Mucosa of rectum (tissue), 2 donors: Measurements from ENCODE around the gene DPP7.
A peak's percentile ranks its signal among the peaks of the same experiment; 100 is the strongest.

ENCODE experiments used
- H3K27ac ChIP-seq, 2 donors: one replicate each; pipeline ENCODE4 v1.7.0; 2013; ENCODE audit warnings: inconsistent platforms in 2 of 2, low read depth in 2 of 2, low read length in 2 of 2
- H3K27me3 ChIP-seq, 2 donors: one replicate each; pipeline ENCODE4 v1.7.0; 2013; ENCODE audit warnings: low read length in 2 of 2; ENCODE audit not compliant: control insufficient read depth in 2 of 2, insufficient read depth in 2 of 2
- H3K36me3 ChIP-seq, 2 donors: one replicate each; pipeline ENCODE4 v1.7.0; 2013; ENCODE audit warnings: low read length in 2 of 2; ENCODE audit not compliant: control insufficient read depth in 2 of 2, insufficient read depth in 2 of 2
- H3K4me1 ChIP-seq, 2 donors: one replicate each; pipeline ENCODE4 v1.7.0; 2013; ENCODE audit warnings: low read length in 2 of 2, mild to moderate bottlenecking in 1 of 2; ENCODE audit not compliant: control insufficient read depth in 2 of 2, insufficient read depth in 2 of 2
- H3K4me3 ChIP-seq, 2 donors: one replicate each; pipeline ENCODE4 v1.7.0; 2013; ENCODE audit warnings: low read length in 2 of 2
- H3K9ac ChIP-seq, 2 donors: one replicate each; pipeline ENCODE4 v1.7.0; 2013; ENCODE audit warnings: low read length in 2 of 2, low read depth in 1 of 2, mild to moderate bottlenecking in 1 of 2
- H3K9me3 ChIP-seq, 2 donors: one replicate each; pipeline ENCODE4 v1.7.0; 2013; ENCODE audit warnings: low read length in 2 of 2; ENCODE audit not compliant: control insufficient read depth in 2 of 2
- donor health status: healthy.
- donor health status: Normal muscosa, but diverticular disease.

DPP7 gene

DNA sequence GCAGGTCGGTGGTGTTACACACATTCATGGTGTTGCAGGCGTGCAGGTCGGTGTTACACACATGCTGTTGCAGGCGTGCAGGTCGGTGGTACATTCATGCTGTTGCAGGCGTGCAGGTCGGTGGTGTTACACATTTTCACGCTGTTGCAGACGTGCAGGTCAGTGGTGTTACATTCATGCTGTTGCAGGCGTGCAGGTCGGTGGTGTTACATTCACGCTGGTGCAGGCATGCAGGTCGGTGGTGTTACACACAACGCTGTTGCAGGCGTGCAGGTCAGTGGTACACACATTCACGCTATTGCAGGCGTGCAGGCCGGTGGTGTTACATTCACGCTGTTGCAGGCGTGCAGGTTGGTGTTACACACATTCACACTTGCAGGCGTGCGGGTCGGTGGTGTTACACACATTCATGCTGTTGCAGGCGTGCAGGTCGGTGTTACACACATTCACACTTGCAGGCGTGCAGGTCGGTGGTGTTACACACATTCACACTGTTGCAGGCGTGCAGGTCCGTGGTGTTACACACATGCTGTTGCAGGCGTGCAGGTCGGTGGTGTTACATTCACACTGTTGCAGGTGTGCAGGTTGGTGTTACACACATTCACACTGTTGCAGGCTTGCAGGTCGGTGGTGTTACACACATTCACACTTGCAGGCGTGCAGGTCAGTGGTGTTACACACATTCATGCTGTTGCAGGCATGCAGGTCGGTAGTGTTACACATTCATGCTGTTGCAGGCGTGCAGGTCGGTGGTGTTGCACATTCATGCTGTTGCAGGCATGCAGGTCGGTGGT, 11.1 kb downstream of the DPP7 start:
- Histone ChIP-seq H3K36me3 (peaks cover 66 to 72% of the 10 kb centered on the region in 2 donors), H3K27me3 (no peaks in the 10 kb centered on the region), H3K9me3 (no peaks in the 10 kb centered on the region), H3K4me1 (no peaks in the 10 kb centered on the region), H3K4me3 (no peak overlapping the region), H3K27ac (no peak overlapping the region), H3K9ac (no peak overlapping the region)

DNA sequence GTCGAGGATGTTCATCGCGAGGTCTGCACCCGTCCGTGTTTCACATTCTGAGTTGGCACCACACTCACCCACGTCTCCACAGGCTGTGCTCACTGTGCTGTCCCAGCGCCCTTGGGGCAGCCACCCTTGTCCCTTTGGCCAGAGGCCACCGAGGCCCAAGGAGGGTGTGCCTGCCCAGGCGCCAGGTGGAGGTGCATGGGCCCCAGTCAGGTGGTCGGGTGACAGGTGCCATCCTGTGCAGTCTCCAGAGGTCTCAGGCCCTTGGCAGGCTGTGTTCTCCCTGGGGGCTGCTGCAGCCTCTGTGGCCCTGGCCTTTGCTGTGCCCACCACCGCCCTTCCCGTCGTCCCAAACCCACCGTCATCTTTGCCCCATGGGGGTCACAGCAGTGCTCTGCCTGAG, 15.3 kb downstream of the DPP7 start:
- no peak overlapping the region for H3K4me3 ChIP-seq
- H3K9ac ChIP-seq: no peak overlapping the region
- H3K27ac ChIP-seq: no peak overlapping the region
- no peaks in the 10 kb centered on the region for H3K4me1 ChIP-seq
- H3K27me3 ChIP-seq: no peaks in the 10 kb centered on the region
- no peaks in the 10 kb centered on the region for H3K9me3 ChIP-seq
- H3K36me3 ChIP-seq: peaks cover 59 to 72% of the 10 kb centered on the region in 2 donors

DNA sequence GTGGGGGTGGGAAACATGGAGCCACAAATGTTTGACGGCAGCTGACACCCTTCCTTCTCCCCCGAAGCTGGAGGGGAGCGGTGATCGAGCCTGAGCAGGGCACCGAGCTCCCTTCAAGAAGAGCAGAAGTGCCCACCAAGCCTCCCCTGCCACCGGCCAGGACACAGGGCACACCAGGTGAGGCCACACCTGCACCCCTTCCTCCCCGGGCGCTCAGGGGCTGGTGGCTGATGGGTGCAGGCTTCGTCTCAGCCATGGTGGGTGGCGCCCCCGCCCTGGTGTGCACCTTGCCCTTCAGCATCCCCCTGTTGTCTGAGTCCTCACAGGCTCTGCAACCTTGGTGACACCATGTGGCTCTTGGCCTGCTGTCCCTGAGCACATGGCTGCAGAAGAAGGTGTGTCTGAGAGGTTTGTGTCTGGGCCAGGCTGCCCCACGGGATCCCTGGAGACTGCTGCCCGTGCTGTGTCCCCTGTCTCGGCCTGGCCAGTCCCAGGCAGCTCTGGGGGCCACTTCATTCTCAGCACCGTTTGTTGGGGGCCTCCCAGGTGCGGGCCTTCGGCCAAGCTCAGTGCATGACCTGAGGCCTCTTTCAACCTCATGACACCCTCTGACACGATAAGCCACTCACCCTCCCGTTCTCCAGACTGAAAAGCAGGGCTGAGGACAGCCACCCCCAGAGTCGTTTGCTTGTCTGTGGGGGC, 16.6 kb downstream of the DPP7 start:
- no peak overlapping the region for H3K27ac ChIP-seq
- H3K36me3 ChIP-seq: peaks cover 48 to 60% of the 10 kb centered on the region in 2 donors
- no peaks in the 10 kb centered on the region for H3K9me3 ChIP-seq
- no peak overlapping the region for H3K9ac ChIP-seq
- no peaks in the 10 kb centered on the region for H3K27me3 ChIP-seq
- no peaks in the 10 kb centered on the region for H3K4me1 ChIP-seq
- no peak overlapping the region for H3K4me3 ChIP-seq

DNA sequence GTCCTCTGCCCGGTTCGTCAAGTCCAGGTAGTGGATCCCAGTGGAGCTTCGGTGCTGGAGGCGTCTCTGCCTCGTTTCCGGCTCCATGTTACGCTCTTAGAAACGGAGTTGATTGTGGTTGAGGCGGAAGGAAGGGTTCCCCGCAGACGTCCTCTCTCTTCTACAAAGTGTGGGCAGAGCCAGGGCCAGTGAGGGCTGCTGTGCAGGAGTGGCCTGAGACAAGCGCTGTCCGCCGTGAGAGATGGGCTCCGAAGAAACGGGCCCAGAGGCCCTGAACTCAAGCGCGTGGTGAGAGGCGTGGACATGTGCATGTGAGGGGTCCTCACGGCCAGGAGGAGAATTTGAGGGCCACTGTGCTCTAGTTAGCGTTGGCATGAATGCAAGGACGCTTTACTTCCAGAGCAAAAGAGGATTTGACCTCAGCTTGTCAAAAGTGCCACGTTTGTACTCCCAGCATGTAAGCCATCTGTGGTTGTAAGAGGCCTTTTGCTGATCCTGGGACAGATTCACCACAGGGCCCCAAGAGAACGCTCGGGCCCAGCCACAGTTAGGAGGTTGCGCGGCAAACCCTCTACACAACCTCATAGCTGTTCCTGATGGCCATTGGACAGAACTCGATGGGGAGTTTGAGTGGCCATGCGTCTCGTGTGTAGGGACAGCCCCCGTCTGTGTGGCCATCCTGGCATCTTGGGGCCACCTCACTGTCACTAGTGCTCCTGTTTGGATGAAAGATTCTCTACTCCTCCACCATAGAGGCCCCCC, 17.6 kb downstream of the DPP7 start:
- Histone ChIP-seq H3K9me3 (no peaks in the 10 kb centered on the region), H3K27me3 (no peaks in the 10 kb centered on the region), H3K9ac (no peak overlapping the region), H3K27ac (peak overlapping the region in 1 of 2 donors; percentile 65), H3K4me1 (no peaks in the 10 kb centered on the region), H3K36me3 (peaks cover 38 to 55% of the 10 kb centered on the region in 2 donors), H3K4me3 (no peak overlapping the region)

DNA sequence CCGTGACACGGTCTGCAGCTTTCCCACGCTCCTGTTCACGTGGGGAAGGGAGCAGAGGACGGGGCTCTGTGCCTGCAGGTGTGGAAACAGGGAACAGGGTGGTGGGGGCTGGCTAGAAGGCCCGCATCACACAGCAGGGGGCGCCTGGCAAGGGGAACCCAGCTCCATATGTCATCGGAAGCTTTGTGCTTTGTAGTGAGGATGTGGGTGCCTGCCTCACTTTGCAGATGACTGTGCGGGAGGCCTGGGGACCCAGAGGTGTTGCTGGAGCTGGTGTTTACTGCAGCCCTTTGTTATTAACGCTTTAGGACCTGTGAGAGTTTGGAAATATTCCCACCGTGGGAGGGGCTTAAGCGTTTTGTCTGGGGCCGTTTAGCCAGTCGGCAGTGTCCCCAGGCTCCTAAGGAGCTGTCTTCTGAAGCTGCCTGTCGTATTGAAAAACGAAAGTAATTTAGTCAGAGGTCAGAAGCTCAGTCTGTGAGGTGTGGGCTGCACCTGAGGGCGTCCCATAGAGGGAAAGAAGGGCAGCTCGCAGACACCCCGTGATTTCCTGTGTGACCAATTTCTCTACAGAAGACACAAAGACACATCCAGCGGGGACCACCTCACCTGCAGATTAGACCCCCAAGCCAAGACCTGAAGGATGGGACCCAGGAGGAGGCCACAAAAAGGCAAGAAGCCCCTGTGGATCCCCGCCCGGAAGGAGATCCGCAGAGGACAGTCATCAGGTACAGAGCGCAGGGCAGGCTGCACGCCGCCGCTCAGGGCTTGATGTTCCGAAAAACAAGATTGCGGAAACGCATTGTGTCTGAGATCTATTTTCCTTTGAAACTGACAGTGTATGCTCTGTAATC, 18.6 kb downstream of the DPP7 start:
- Histone ChIP-seq H3K27ac (peak overlapping the region; percentile 1 to 65), H3K9me3 (no peaks in the 10 kb centered on the region), H3K9ac (peak overlapping the region in 1 of 2 donors; percentile 32), H3K27me3 (no peaks in the 10 kb centered on the region), H3K36me3 (peaks cover 28 to 47% of the 10 kb centered on the region in 2 donors), H3K4me1 (no peaks in the 10 kb centered on the region), H3K4me3 (peak overlapping the region in 1 of 2 donors; percentile 48)

DNA sequence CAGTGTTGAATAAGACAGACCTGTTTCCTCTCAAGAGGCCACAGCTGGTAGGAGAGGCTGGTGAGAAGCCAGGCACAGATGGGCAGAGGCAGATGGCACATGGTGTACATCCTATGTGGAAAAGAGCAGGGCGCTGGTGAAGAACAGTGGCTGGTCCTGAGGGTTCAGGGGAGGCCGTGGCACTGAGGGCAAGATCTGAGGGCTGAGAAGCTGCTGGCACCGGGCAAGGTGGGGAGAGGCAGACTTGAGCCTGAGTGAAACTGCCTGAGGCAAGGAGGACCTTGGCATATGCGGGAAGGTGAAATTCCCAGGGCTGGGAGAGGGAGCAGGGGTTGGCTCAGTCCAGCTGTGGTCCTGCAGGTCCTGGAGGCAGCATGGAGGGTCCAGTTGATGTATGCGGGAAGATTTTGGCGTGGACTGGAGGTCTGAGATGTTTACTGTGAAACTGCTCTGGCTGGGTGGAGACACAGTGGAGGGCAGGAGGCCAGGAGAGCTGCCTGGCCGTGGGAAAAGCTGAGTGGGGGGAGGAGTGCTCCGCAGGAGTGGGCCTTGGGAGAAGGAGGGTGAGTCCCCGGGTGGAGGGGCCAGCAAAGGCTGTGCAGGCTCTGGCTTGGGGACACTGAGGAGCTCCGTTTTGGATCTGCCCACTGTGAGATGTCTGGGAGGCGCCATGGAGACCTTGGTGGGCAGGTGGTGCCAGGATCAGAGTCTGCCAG, 25.1 kb downstream of the DPP7 start:
- Histone ChIP-seq H3K9ac (no peak overlapping the region), H3K27me3 (no peaks in the 10 kb centered on the region), H3K4me1 (peaks cover 17 to 19% of the 10 kb centered on the region in 2 donors)

DNA sequence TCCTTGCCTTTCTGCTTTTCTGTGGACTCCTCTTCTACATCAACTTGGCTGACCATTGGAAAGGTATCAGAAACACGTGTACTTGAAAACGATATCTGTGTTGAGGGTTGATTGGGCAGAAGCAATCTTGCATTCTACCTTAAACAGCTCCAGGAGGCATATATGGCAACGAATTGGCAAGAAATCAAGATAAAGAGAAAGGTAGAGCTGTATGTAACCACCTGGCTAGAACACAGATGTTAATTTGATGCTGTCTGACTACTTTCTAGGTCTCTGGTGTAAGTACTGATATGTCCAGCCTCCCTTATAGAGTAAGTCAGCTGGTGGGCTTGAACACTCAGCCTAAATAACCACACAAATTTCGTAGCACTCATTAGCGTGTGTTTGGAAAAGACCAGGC, 26.4 kb downstream of the DPP7 start:
- peak overlapping the region in 1 of 2 donors; percentile 85 for H3K4me3 ChIP-seq
- peaks cover 17 to 19% of the 10 kb centered on the region in 2 donors for H3K4me1 ChIP-seq
- H3K36me3 ChIP-seq: peaks cover 3 to 12% of the 10 kb centered on the region in 2 donors
- no peaks in the 10 kb centered on the region for H3K27me3 ChIP-seq
- no peaks in the 10 kb centered on the region for H3K9me3 ChIP-seq
- H3K27ac ChIP-seq: no peak overlapping the region
- no peak overlapping the region for H3K9ac ChIP-seq

More for the DNA sequence above, 25.1 kb downstream of the DPP7 start:
- H3K4me3 ChIP-seq: no peak overlapping the region
- no peak overlapping the region for H3K27ac ChIP-seq
- H3K9me3 ChIP-seq: no peaks in the 10 kb centered on the region
- peaks cover 3 to 9% of the 10 kb centered on the region in 2 donors for H3K36me3 ChIP-seq

DNA sequence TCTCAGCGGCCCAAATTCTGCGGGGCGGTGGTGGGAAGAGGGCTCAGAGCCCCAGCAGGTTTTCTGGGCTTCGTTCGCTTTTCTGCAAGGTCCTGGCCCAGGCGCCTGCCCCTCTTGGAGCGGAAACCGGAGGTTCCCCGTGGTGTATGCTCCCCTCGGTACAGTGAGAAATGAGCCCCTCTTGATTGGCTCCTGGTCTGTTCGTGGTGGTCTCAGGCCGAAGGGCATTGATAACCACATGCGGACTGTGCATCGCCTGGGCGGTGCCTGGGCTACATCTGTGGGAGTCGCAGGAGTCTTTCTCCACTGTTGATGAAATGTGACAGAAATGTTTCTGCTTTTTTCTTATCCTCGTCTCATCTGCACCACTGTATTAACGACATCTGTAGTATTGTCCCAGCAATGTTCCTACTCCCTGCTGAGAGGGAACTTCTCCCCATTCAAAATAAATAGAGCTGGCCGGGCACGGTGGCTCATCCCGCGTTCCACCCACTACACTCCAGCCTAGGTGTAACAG, 27.1 kb downstream of the DPP7 start:
- peak overlapping the region; percentile 68 to 88 for H3K9ac ChIP-seq
- H3K27ac ChIP-seq: peak overlapping the region; percentile 94 to 95
- peaks cover 17 to 19% of the 10 kb centered on the region in 2 donors for H3K4me1 ChIP-seq
- H3K27me3 ChIP-seq: no peaks in the 10 kb centered on the region
- H3K4me3 ChIP-seq: peak overlapping the region; percentile 77 to 85
- no peaks in the 10 kb centered on the region for H3K9me3 ChIP-seq
- H3K36me3 ChIP-seq: peaks cover 3 to 11% of the 10 kb centered on the region in 2 donors
